ENCODE data around the gene BCAS1.
"Not testable (repeated sequence)": the region's sequence is repeated elsewhere in the genome, so short reads cannot be mapped to it uniquely, and the experiment has no call there.

Gene BCAS1

DNA sequence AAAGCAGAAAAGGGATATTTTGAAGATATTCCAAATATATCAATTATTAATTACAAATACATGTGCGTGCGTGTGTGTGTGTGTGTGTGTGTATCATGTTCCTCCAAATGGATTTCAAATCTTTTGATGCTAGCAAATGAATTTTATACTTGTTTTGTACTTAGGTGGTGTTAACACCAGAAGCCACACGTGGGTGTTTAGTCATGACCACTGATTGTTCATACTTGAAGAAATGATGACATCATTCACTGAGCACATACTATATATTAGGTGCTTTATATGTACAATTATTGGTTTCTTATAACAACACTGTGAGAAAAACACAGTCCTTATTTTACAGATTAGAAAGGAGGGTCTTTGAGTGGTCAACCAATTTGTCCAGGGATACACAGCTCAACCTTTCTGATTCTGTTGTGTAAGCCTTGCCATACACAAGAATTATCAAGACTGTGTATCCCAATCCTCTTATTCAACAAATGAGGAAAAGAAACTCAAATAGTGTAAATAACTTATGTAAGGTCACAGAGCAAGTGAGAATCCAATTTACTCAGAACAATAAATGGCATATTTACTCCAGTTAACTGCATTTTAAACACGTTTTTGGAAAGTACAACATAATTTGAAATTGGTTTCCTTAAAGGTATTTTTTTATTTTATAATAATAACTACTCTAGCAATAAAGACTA lies 88.5 kb downstream of the BCAS1 start:
- no peak for DNase-seq

DNA sequence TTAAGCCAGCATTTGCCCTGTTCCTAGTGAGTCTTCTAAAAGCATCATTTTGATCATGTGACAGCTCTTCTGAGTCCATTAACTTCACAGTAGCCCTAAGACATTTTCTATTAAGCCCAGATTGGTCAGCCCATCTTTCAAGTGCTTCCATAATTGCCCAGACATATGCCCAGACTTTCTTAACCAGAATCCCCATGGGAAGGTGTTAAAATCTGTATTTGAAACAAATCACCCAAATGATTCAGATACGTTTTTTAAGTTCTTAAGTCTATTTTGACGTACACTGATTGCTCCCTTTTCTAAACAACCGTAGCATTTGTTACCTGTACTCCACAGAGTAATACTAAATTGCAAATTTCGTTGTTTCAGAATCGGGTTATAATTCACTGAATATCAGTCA lies 89.3 kb downstream of the BCAS1 start:
- DNase-seq = no peak

DNA sequence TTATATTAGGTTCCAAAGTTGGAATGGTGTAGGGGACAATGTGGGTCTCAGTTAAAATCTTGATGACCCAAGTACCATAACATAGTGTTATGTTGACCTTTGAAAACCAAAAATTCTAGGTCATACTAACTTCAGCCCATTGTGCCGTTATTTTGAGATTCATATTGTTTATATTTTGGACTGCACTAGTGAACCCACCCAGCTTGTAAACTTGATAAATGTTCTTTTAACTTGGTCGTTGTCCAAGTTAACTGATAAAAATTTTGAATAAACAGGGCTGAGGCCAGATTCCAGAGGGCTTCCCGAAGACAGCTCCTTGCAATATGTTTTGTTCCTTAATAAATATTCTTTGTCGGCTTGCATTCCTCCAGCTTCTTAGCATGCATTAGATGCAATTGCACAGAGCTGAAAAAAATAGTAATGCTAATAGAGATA lies 90.3 kb downstream of the BCAS1 start:
- DNase-seq = no peak

DNA sequence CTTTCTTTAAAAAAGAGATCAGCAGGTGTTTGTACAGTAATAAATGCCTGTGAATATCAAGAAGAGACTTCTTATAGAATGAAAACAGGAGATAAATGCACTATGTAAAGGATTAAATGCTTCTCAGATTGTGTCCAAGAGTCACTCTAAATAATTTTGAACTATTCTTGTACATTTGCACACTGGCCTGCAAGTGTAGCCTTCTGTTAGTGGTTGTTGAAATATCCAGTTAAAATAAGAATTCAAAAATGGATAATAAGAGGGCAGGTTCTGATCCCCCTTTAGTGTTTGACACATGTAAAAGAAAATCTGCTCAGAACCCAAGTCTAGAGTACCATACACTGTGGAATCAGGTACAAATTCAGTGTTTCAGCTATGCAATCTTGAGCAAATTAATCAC lies 91.9 kb downstream of the BCAS1 start:
- DNase-seq = no peak

- no peak for DNase-seq
Measured at GRCh38 chr20:53977391-53977790, 93.0 kb downstream of the BCAS1 start.

DNA sequence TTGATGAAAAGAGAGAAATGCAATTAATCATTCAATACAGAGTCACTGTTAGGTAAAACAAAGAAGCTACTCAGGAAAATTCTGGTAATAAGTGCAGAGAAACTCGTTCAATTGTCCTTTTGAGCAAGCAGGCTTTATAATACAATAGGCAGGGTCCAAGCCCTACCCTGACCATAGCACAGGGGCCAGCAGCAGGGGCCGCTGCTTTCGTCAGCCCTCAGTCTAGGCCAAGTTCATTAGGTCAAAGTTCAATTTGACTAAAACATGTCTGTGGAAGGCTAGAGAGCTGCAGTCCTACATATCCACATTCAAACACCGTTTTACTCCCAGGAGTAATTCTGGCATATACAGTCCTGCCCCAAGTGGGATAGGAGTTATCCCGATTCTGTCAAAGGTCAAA lies 94.6 kb downstream of the BCAS1 start:
- DNase-seq = no peak

- no peak for DNase-seq
Measured at GRCh38 chr20:53974785-53975555, 95.4 kb downstream of the BCAS1 start.

GRCh38 chr20:53973882-53974281 lies 96.5 kb downstream of the BCAS1 start:
- DNase-seq = not testable (repeated sequence)

DNA sequence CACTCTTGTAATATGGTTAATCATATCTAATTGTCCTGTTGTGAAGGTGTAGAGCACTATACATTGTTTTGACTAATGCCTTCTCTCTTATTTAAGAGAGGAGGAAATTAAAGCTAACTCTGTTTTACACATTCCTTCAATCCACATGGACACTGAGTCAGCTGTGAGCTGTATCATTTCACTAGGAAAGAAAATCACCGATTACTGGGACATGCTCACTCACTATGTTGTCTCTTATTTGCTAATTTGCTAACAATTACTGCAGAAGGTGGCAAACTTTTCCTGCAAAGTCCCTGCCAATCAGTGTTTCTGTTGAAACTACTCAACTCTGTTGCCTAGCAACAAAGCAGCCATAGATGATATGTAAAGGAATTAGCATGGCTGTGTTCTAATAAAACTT lies 98.2 kb downstream of the BCAS1 start:
- no peak for DNase-seq

DNA sequence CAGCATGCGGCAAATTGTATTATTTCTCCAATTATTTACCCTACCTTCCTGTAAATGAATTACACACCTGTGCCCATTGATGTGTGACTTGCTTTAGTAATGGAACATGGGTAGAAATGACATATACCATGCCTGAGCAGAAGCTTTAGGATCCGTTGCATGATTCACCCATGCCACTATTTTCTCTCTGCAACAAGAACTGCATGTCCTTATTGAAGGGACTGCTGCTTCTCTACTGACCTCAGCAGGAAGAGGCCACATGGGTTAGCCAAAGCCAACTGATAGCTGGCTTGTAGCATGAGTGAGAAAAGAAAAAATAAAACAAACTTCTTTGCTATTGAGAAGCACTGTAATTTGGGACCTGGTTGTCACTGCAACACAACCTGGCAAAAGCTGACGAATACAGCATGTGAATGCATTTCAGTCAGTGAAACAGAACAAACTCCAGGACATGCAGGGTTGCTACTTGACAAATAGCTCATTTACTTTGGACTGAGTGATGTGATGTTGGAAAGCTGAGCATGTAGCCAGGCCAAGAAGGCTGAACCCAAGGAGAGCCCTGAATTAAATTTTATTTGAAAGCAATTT lies 99.2 kb downstream of the BCAS1 start:
- DNase-seq = no peak

DNA sequence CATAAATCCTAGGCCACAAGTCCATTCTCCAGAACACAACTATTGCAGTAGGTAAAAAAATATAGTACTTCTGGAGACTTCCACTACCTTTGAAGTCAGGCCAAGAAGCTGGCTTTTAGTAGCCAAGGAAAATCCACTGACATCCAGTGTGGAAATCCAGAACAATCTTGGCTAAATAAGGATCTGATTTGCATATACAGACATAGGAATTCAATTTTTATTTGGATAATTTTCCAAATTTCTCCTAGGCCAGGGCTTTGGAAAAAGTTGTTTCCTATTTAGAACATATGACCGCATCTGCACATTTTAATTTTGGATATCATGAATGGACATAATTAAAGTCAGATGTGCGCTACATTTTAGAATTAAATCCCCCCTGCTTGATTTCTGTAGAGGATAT lies 100.2 kb downstream of the BCAS1 start:
- no peak for DNase-seq

GRCh38 chr20:53967527-53967926 lies 102.9 kb downstream of the BCAS1 start:
- no peak for DNase-seq

DNA sequence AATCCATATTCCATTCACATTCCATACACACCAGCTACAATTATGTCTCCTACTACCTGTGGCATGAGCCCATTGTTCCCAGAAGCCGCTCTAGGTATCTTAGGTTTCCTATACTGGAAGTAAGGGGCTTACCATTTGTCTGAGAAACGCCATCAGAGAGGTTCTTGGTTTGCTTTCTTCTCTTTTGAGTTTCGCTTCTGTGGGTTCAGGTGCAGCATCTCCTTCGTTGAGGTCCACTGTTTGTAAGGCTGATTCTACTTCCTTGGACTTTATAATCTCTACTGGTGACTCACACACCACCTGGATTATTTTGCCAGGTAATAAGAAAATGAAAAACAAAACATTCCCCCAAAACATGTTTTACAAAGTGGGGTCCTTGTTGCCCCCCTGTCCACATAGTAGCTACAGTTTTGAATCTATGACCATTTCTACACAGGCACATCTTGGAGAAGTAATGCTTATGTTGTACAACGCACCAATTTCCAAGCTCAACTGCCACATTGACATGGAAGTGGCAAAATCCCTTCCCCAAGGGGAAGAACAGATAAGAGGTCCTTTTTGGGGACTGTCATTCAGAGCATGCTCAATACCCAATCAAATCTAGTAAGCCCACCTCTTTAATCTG lies 103.5 kb downstream of the BCAS1 start:
- no peak for DNase-seq

DNA sequence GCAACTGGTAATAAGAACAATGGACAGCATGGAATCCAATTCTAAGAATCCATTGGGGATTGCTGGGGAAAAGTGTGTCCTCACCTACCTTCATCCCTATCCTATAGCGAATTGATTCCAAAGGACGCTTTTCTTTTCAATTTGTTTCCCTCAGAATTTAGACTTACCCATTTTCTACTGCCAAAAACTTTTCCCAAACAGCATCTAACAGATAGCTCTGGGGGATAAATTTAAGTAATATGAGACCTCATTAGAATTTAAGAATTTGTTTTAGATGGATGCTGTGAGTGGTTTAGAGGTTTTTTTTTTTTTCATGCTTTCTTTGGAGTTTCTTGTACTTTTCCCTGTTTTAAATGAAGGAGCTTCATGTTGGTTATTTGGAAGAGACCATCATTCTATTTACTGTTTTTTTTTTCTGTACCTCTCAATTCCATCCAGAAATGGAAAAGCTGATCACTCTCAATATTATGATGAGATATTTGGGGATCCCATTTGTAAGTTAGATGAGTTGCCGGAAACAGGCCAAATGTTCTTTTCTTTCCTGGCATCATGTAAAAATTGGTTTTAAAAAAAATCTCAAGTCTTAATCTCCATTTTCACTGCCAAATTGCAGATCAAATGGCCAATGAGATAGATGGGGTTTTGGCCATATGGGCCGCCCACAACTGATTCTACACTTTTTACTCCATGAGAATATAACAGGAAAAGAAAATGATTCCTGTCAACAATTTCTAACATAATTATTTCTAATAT lies 105.7 kb downstream of the BCAS1 start:
- no peak for DNase-seq

- DNase-seq = no peak
Measured at GRCh38 chr20:53964067-53964466, 106.3 kb downstream of the BCAS1 start.

- DNase-seq = no peak
Measured at GRCh38 chr20:53963635-53964034, 106.8 kb downstream of the BCAS1 start.

DNA sequence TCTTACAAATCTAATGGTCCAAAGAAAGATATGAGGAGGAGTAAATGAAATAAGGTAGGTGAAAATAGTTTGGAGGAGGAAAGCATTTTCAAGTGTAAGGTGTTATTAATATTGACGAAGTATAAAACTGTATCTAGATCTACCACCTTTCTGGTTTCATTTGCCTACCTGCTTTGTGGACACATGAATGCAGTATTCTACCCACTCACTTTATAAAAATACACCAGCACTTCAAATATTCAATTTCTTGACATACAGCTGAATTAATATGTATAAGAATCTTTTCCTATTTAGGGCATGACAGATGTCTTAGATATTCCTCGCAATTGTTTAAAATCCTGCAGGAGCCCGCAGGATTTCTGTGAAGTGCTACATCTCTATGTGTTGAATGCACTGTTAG lies 108.0 kb downstream of the BCAS1 start:
- DNase-seq = no peak

DNA sequence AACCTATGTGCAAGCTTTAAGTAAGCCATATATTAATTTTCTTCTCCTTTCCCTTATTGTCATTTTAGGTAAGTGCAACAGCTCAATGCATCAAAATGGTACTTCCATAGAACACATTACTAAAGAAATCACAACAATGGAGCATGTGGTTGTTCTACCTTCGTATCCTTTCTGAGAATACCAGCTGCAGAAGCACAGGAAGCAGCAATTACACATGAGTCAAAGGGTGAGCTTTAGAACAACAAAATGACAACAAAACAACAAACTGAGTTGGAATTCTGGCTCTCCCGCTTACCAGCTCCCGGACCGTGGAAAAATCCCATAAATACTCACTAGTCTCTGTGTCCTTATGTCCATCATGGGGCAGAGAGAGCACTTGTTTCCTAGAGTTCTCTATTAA lies 108.9 kb downstream of the BCAS1 start:
- DNase-seq = no peak

DNA sequence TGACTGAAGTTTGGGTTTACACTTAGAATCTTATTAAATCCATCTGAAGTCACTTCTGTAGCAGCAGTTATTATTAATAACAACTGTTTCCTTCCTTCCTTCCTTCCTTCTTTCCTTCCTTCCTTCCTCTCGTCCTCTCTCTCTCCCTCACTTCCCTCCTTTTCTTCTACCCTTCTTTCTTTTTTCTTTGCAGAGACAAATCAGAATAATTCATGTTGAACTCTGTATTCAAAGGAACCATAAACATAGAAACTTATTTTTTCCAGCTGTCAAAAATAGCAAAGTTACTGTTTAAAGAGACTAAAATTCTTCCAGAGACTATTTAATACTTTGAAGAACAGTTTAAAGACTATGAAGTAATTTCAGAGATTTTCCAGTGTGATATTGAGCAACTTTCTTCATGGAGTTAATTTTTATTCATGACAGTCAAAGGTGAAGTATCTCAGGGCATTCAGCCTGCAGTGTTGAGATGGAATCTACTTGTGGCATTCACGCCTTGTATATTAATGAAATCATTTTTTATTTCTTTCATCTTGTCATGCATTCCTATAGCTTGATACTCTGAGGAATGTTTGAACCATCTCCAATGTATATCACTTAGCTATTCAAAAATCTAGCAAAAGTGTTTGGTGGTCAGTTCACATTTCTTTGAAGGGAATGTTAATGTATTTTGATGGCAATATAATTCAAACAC lies 109.7 kb downstream of the BCAS1 start:
- no peak for DNase-seq

DNA sequence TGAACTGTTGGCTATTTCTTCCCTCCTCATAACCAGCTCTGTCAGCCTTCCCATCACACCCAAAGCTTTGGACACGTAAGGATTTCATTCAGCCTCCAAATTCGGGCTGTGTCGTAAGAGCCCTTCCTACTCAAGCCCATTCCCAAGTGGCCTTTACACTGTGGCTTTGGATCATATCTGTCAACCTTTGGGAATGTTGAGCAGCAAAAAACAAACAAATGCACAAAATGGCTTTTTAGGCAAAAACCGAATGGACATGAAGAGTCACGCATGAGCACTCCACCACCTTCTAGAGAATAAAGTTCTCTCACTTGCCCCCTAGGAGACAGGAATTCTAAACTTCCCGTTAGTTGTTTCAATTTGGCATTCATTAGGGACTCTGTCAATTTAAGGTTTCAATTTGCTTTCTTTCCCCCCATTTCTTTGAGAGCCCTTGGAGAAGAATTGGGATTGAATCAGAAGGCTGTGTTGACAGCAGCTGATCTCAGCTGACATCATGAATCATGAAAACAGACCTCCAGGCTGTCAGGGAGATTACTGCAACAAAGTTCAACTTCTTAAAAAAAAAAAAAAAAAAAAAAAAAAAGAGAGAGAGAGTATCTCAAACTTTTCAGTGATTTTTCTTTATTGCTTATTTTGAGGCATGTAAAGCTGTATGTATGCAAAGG lies 110.3 kb downstream of the BCAS1 start:
- no peak for DNase-seq

GRCh38 chr20:53958260-53958659 lies 112.1 kb downstream of the BCAS1 start:
- no peak for DNase-seq
